ENCODE data around the gene SULT1A3.

DNA sequence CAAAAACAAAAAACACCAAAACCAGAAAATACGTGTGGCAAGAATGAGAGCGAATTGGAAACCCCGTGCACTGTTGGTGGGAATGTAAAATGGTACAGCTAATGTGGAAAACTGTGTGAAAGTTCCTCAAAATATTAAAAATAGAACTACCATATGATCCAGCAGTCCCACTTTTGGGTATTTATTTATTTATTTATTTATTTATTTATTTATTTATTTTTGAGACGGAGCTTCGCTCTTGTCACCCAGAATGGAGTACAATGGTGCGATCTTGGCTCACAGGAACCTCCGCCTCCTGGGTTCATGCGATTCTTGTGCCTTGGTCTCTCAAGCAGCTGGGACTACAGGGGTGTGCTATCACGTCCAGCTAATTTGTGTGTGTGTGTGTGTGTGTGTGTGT, 46.5 kb upstream of the SULT1A3 start:
- TF ChIP-seq, protein P1, sequence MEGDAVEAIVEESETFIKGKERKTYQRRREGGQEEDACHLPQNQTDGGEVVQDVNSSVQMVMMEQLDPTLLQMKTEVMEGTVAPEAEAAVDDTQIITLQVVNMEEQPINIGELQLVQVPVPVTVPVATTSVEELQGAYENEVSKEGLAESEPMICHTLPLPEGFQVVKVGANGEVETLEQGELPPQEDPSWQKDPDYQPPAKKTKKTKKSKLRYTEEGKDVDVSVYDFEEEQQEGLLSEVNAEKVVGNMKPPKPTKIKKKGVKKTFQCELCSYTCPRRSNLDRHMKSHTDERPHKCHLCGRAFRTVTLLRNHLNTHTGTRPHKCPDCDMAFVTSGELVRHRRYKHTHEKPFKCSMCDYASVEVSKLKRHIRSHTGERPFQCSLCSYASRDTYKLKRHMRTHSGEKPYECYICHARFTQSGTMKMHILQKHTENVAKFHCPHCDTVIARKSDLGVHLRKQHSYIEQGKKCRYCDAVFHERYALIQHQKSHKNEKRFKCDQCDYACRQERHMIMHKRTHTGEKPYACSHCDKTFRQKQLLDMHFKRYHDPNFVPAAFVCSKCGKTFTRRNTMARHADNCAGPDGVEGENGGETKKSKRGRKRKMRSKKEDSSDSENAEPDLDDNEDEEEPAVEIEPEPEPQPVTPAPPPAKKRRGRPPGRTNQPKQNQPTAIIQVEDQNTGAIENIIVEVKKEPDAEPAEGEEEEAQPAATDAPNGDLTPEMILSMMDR (IDR thresholded peaks at IDR 0.05; ENCODE audit: borderline replicate concordance, extremely low read depth, low read length, poor library complexity, severe bottlenecking): no peak
- TF ChIP-seq EZH2 (IDR thresholded peaks at IDR 0.05; ENCODE audit: borderline replicate concordance, low read depth, low read length, severe bottlenecking): no peak
